CD4-positive, alpha-beta T cell (primary cell): ENCODE measurements around the gene TNS4. TPM values are rescaled to one million over a fixed set of nuclear protein-coding genes. Genes with fewer than 3 reads are reported as not detected.
A peak's percentile ranks its signal among the peaks of the same experiment; 100 is the strongest.

Experiments used
- ATAC-seq: fragments of 200-7000 bp; cut with Tn5 transposase; one replicate; pipeline ENCODE4 v1.10.0; 2022; ENCODE audit warnings: mild to moderate bottlenecking; ENCODE audit not compliant: poor library complexity
- CTCF ChIA-PET: fragments of 350-600 bp; sonication (Branson Sonifier 250); formaldehyde crosslinking; loops from one replicate; lab custom pipeline; 2021; ENCODE audit warnings: antibody characterized with exemption, inconsistent platforms; lab: Charles Lee
- POLR2A ChIA-PET: fragments of 350-600 bp; sonication (Branson Sonifier 250); formaldehyde crosslinking; loops from one replicate; lab custom pipeline; 2021; ENCODE audit warnings: antibody characterized with exemption, inconsistent platforms; lab: Charles Lee
- DNase-seq, 14 experiments: peaks; one replicate each; pipeline ENCODE4 v3.0.0-alpha.2; 2013 to 2020; ENCODE audit warnings: mixed read lengths in 2 of 14
- H3K27ac ChIP-seq, 2 donors: one replicate each; pipeline versions ENCODE4 v1.5.1 to v1.7.0; 2013; ENCODE audit warnings: low read length in 2 of 2, low read depth in 1 of 2, mild to moderate bottlenecking in 1 of 2
- H3K27me3 ChIP-seq, 2 experiments: 1 replicate in 1 of 2; 2 replicates in 1 of 2; pipeline versions ENCODE4 v1.6.1 to v1.7.0; 2013; ENCODE audit warnings: low read length in 2 of 2, control low read depth in 1 of 2, mild to moderate bottlenecking in 1 of 2, moderate library complexity in 1 of 2; ENCODE audit not compliant: insufficient read depth in 2 of 2, control insufficient read depth in 1 of 2
- H3K36me3 ChIP-seq: one replicate; pipeline ENCODE4 v1.6.1; 2013; ENCODE audit warnings: low read length, control low read depth; ENCODE audit not compliant: insufficient read depth
- H3K4me1 ChIP-seq: one replicate; pipeline ENCODE4 v1.6.1; 2013; ENCODE audit warnings: low read length, control low read depth; ENCODE audit not compliant: insufficient read depth
- H3K4me3 ChIP-seq: one replicate; pipeline ENCODE4 v1.5.1; 2013; ENCODE audit warnings: mild to moderate bottlenecking, low read length, moderate library complexity
- H3K9me3 ChIP-seq, 2 experiments: 1 replicate in 1 of 2; 2 replicates in 1 of 2; pipeline versions ENCODE4 v1.6.1 to v1.7.0; 2013; ENCODE audit warnings: low read length in 2 of 2, mild to moderate bottlenecking in 2 of 2, control low read depth in 1 of 2, moderate library complexity in 1 of 2; ENCODE audit not compliant: control insufficient read depth in 1 of 2, insufficient read depth in 1 of 2
- H3K27ac Mint-ChIP-seq: one replicate; pipeline ENCODE4 v1.8.0; 2020; ENCODE audit warnings: mixed read lengths
- H3K27me3 Mint-ChIP-seq: one replicate; pipeline ENCODE4 v1.8.0; 2021; ENCODE audit warnings: mixed read lengths
- H3K36me3 Mint-ChIP-seq: one replicate; pipeline ENCODE4 v1.8.0; 2021; ENCODE audit warnings: low read depth, mixed read lengths
- H3K4me1 Mint-ChIP-seq: one replicate; pipeline ENCODE4 v1.8.0; 2021; ENCODE audit warnings: low read depth, mixed read lengths
- H3K4me3 Mint-ChIP-seq: one replicate; pipeline ENCODE4 v1.8.0; 2020; ENCODE audit warnings: mild to moderate bottlenecking, mixed read lengths
- H3K9me3 Mint-ChIP-seq: one replicate; pipeline ENCODE4 v1.8.0; 2020; ENCODE audit warnings: mixed read lengths
- intact Hi-C, 2 experiments: fragments of 100-400 bp; cut with DNase I in 1 of 2; cut with micrococcal nuclease in 1 of 2; formaldehyde crosslinking; loops; one replicate each; pipeline versions ENCODE4 v1.15.1 to v1.9.0; 2023 to 2025; cut with DNase I, micrococcal nuclease
- total RNA-seq, 174 experiments: library from RNA in 2 of 174; stranded (reverse) in 2 of 174; gene quantifications; one replicate each; pipeline ENCODE4 v1.2.3 and lab custom pipeline; 2021 to 2026
- TF ChIP-seq, protein P1 (sequence below): fragments of 200-600 bp; IDR thresholded peaks from one replicate; pipeline ENCODE4 v1.8.0; 2022; ENCODE audit warnings: antibody characterized with exemption, mild to moderate bottlenecking

TNS4 gene
- total RNA-seq, 2 experiments from 2014 or later = 3.0 to 4.2 TPM

DNA sequence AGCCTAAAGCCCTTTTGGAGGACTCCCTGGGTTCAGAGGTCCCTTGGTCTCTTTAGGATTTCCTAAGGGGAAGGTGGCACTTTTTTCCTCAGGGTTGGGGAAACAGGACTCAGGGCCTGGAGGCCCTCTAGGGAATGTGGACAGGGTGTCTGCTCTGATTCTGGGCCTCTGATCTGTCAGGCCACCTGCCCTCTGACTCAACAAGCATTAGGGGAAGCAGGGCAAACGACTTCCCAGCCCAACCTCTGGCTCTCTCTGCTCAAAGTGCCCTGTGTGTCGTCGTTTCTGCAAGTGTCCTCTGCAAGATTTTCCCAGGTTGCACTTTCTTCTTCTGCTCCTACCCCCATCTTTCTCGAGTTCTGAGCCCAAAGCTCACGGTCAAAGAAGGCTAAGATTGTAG is 64.8 kb downstream of the TNS4 start:
- Histone ChIP-seq H3K27me3 (no peaks in the 10 kb centered on the region), H3K36me3 (no peaks in the 10 kb centered on the region), H3K4me3 (no peak overlapping the region), H3K27ac (no peak overlapping the region), H3K9me3 (no peaks in the 10 kb centered on the region), H3K4me1 (peaks cover 6% of the 10 kb centered on the region)
- DNase-seq (no peak), ATAC-seq (no peak)
- TF ChIP-seq, protein P1, sequence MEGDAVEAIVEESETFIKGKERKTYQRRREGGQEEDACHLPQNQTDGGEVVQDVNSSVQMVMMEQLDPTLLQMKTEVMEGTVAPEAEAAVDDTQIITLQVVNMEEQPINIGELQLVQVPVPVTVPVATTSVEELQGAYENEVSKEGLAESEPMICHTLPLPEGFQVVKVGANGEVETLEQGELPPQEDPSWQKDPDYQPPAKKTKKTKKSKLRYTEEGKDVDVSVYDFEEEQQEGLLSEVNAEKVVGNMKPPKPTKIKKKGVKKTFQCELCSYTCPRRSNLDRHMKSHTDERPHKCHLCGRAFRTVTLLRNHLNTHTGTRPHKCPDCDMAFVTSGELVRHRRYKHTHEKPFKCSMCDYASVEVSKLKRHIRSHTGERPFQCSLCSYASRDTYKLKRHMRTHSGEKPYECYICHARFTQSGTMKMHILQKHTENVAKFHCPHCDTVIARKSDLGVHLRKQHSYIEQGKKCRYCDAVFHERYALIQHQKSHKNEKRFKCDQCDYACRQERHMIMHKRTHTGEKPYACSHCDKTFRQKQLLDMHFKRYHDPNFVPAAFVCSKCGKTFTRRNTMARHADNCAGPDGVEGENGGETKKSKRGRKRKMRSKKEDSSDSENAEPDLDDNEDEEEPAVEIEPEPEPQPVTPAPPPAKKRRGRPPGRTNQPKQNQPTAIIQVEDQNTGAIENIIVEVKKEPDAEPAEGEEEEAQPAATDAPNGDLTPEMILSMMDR = no peak
- ChIA-PET POLR2A (interaction anchor here (0.8 to 1.9 kb wide), 2 partner anchors 10 to 97 kb away, joined by 3 to 10 read pairs; no protein-coding TSS in a partner anchor), CTCF (no interaction called here)
- Mint-ChIP-seq H3K36me3 (no peaks in the 10 kb centered on the region), H3K9me3 (no peaks in the 10 kb centered on the region), H3K4me1 (peaks cover 3% of the 10 kb centered on the region), H3K4me3 (no peak overlapping the region), H3K27ac (no peak overlapping the region), H3K27me3 (no peaks in the 10 kb centered on the region)
- intact Hi-C loops = no loop called here

DNA sequence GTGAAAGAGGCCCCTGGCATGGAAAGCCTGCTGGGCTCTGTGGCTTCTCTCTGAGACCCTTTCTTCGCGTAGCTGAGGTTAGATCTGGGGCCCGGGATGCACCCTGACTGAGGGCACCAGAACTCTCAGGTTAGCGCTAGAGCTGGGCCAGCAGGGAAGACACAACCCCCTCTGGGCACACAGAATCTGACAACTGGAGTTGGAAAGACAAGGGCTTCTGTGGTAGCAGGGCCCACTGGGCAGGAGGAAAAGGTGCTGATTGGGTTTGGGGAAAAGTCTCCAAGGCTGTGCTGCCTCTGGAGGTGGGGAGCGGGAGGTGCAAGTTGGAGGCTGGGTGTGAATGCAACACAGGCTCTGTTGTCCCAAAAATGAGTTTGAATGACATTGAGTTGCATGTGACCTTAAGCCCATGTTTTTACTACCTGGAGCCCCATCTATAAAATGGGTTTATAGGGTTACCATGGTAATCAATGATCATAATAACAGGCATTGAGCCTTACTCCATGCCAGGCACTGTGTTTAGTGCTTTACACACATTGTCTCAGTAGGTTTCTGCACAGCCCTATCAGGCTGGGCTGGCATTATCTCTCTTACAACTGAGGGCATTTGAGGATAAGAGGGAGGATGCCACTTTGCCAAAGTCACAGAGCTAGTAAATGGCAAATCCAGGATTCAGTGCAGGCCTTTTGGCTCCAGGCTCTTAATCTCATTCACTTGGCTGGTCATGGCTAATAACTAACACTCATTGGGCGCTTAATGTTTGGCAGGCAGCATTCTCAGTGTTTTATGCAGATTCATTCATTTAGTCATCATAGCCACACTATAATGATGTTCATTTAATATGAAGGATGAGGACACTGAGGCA is 67.6 kb downstream of the TNS4 start:
- ATAC-seq (peak; percentile 74), DNase-seq (peak in 3 of 14 experiments; percentile 33 to 41 (median 37))
- Mint-ChIP-seq H3K36me3 (no peaks in the 10 kb centered on the region), H3K9me3 (no peaks in the 10 kb centered on the region), H3K27ac (no peak overlapping the region), H3K27me3 (no peaks in the 10 kb centered on the region), H3K4me1 (no peaks in the 10 kb centered on the region), H3K4me3 (no peak overlapping the region)
- Histone ChIP-seq H3K4me3 (no peak overlapping the region), H3K36me3 (no peaks in the 10 kb centered on the region), H3K4me1 (peaks cover 3% of the 10 kb centered on the region), H3K9me3 (no peaks in the 10 kb centered on the region), H3K27ac (no peak overlapping the region), H3K27me3 (no peaks in the 10 kb centered on the region)
- POLR2A ChIA-PET = interaction anchor here (0.5 kb wide), 1 partner anchor 208 kb away, joined by 4 read pairs; no protein-coding TSS in a partner anchor
- CTCF ChIA-PET = interaction anchor here (1.0 to 1.6 kb wide), 2 partner anchors 16 to 129 kb away, joined by 4 read pairs; partner anchors contain the start of gene TOP2A
- intact Hi-C loops = loop anchor here in 1 of 2 experiments (2.0 kb wide), 1 partner anchor 21 kb away; no protein-coding TSS in a partner anchor
- TF ChIP-seq, protein P1 = no peak

DNA sequence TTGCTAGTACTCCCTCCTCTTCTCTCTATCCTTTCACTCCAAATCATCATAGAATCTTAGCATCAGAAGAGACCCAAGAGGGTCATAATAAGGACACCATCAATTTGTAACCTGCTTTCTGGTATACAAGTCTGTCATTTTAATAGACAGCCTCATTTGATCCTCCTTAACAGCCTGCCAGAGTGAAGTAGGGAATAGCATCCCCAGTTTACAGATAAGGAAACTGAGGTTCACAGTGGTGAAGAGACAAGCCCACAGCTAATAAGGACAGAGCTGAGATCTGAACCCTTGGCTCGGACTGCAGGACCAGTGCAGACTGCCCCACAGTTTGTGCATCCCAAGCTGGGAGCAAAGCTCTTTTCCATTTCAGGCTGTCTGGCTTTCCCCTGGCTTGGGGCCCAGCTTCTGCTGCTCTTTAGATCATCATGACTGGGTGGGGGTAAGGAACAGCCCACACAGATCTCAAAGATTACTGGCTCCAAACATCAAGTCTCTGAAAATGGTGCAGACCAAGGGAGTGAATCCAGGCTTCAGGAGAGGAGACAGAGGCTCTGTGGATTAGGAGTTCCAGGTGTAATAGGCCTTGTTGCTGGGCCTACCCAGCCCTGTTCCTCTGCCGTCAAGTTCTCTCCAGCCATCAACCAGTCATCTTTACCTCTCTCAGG is 68.4 kb downstream of the TNS4 start:
- no peak for ATAC-seq
- POLR2A ChIA-PET = no interaction called here
- H3K27ac Mint-ChIP-seq = no peak overlapping the region

More for the DNA sequence above, 68.4 kb downstream of the TNS4 start:
- Histone ChIP-seq H3K27ac (no peak overlapping the region), H3K4me1 (peaks cover 5% of the 10 kb centered on the region), H3K36me3 (no peaks in the 10 kb centered on the region), H3K4me3 (no peak overlapping the region), H3K9me3 (no peaks in the 10 kb centered on the region), H3K27me3 (no peaks in the 10 kb centered on the region)
- H3K9me3 Mint-ChIP-seq = no peaks in the 10 kb centered on the region
- CTCF ChIA-PET = interaction anchor here (1.6 kb wide), 1 partner anchor 15 kb away, joined by 4 read pairs; the partner anchor contains the start of gene TOP2A
- DNase-seq = peak in 1 of 14 experiments; percentile 14
- TF ChIP-seq, protein P1 = no peak
- peaks cover 3% of the 10 kb centered on the region for H3K4me1 Mint-ChIP-seq
- H3K36me3 Mint-ChIP-seq = no peaks in the 10 kb centered on the region
- H3K27me3 Mint-ChIP-seq = no peaks in the 10 kb centered on the region
- H3K4me3 Mint-ChIP-seq = no peak overlapping the region
- intact Hi-C loops = no loop called here
